Activated CD4-positive, alpha-beta memory T cell treated with anti-CD3 and anti-CD28 coated beads for 36 hours (primary cell): ENCODE data around the gene CCNL2. TPM values are rescaled to one million over a fixed set of nuclear protein-coding genes. Genes with fewer than 3 reads are reported as not detected.

Experiments
- CTCF ChIA-PET: fragments of 350-600 bp; sonication (Branson Sonifier 250); formaldehyde crosslinking; loops from one replicate; lab custom pipeline; 2021; ENCODE audit warnings: antibody characterized with exemption, inconsistent platforms; lab: Charles Lee
- POLR2A ChIA-PET: fragments of 350-600 bp; sonication (Branson Sonifier 250); formaldehyde crosslinking; loops from one replicate; lab custom pipeline; 2021; ENCODE audit warnings: antibody characterized with exemption; lab: Charles Lee
- DNase-seq: peaks from one replicate; pipeline ENCODE4 v3.0.0-alpha.2; 2020
- H3K27ac Mint-ChIP-seq: one replicate; pipeline ENCODE4 v1.8.0; 2021; ENCODE audit warnings: mixed read lengths
- H3K27me3 Mint-ChIP-seq: one replicate; pipeline ENCODE4 v1.8.0; 2021; ENCODE audit warnings: mixed read lengths
- H3K36me3 Mint-ChIP-seq: one replicate; pipeline ENCODE4 v1.8.0; 2021; ENCODE audit warnings: mixed read lengths
- H3K4me1 Mint-ChIP-seq: one replicate; pipeline ENCODE4 v1.8.0; 2021; ENCODE audit warnings: low read depth, mixed read lengths
- H3K4me3 Mint-ChIP-seq: one replicate; pipeline ENCODE4 v1.8.0; 2021; ENCODE audit warnings: mild to moderate bottlenecking, mixed read lengths
- H3K9me3 Mint-ChIP-seq: one replicate; pipeline ENCODE4 v1.8.0; 2021; ENCODE audit warnings: mixed read lengths
- intact Hi-C: fragments of 100-400 bp; cut with micrococcal nuclease; formaldehyde crosslinking; loops from one replicate; pipeline ENCODE4 v1.15.1; 2023
- total RNA-seq, 2 experiments: library from RNA; stranded (reverse); gene quantifications; one replicate each; pipeline ENCODE4 v1.2.3, GENCODE V29; 2021

CCNL2 gene
- total RNA-seq, 2 experiments from 2014 or later = 96.0 to 108 TPM

DNA sequence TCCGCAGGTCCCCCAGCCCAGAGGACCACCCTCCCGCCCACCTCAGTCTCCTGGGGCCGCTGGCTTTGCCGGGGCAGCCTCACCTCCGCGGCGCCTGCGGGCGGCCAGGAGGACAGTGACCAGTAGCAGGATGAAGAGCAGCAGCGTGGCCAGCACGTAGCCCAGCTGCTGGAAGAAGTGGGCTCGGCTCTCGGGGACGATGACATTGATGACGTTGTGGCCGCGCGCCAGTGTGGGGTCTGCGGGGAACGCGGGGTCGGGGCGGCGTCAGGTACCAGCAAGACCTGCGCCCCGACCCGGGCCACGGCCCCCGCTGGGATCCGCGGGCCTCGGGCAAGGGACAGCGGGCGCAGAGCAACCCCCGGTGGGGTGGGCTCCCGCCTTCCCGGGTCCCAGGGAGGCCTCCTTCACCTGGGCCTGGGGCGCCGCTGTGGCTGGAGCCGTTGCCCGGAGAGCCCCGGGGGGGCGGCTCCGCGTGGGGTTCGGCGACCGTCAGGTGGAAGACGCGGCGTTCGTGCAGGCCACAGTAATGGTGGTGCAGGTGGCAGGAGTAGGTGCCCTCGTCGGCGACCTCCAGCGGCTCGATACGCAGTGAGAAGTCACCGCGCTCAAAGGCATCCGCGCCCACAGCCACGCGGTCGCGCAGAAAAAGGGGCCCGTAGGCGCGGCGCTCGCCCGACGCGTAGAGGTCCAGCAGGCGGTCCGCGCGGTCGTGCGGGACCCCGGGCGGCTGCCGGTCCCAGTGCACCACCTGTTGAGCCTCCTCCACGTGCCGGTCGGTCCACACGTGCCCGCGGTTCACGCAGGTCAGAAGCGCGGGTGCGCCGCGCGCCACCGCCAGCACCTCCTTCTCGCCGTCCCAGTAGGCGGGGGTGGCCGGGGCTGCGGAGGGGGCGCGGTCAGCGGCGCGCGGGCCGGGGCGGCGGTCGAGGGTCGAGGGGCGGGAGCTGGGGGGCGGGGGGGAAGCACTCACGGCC is 44.6 kb downstream of the CCNL2 start:
- CTCF ChIA-PET = no interaction called here
- intact Hi-C loops = no loop called here
- Mint-ChIP-seq H3K36me3 (no peaks in the 10 kb centered on the region), H3K4me3 (no peak overlapping the region), H3K4me1 (peaks cover 6% of the 10 kb centered on the region), H3K27me3 (peaks cover 31% of the 10 kb centered on the region), H3K27ac (no peak overlapping the region), H3K9me3 (no peaks in the 10 kb centered on the region)
- DNase-seq = no peak
- POLR2A ChIA-PET = interaction anchor here (1.2 kb wide), 2 partner anchors 14 to 21 kb away, joined by 3 to 6 read pairs; partner anchors contain the start of gene AURKAIP1

GRCh38 chr1:1353389-1354151 is 45.6 kb downstream of the CCNL2 start:
- DNase-seq = no peak
- intact Hi-C loops = no loop called here
- no peaks in the 10 kb centered on the region for H3K36me3 Mint-ChIP-seq
- peaks cover 31% of the 10 kb centered on the region for H3K27me3 Mint-ChIP-seq
- ChIA-PET CTCF (interaction anchor here (2.5 kb wide), 1 partner anchor 19 kb away, joined by 10 read pairs; no protein-coding TSS in a partner anchor), POLR2A (interaction anchor here (1.2 kb wide), 1 partner anchor 22 kb away, joined by 6 read pairs; the partner anchor contains the start of gene AURKAIP1)
- H3K4me3 Mint-ChIP-seq = no peak overlapping the region
- H3K9me3 Mint-ChIP-seq = no peaks in the 10 kb centered on the region
- H3K27ac Mint-ChIP-seq = no peak overlapping the region
- H3K4me1 Mint-ChIP-seq = peaks cover 2% of the 10 kb centered on the region

- no peak for DNase-seq
- Mint-ChIP-seq H3K9me3 (no peaks in the 10 kb centered on the region), H3K27ac (peak overlapping the region; percentile 30), H3K4me1 (peaks cover 6% of the 10 kb centered on the region), H3K27me3 (peaks cover 31% of the 10 kb centered on the region), H3K4me3 (peak overlapping the region; percentile 35), H3K36me3 (no peaks in the 10 kb centered on the region)
- intact Hi-C loops = no loop called here
- ChIA-PET POLR2A (no interaction called here), CTCF (interaction anchor here (2.5 kb wide), 1 partner anchor 19 kb away, joined by 10 read pairs; no protein-coding TSS in a partner anchor)
Measured at GRCh38 chr1:1352786-1353388, 46.2 kb downstream of the CCNL2 start.

- H3K27me3 Mint-ChIP-seq = peaks cover 25% of the 10 kb centered on the region
- H3K9me3 Mint-ChIP-seq = no peaks in the 10 kb centered on the region
- no peak for DNase-seq
- intact Hi-C loops = no loop called here
- peaks cover 14% of the 10 kb centered on the region for H3K4me1 Mint-ChIP-seq
- H3K4me3 Mint-ChIP-seq = peak overlapping the region; percentile 35
- no peak overlapping the region for H3K27ac Mint-ChIP-seq
- ChIA-PET CTCF (interaction anchor here (1.0 to 2.5 kb wide), 2 partner anchors 20 to 23 kb away, joined by 4 to 10 read pairs; partner anchors contain the start of gene AURKAIP1), POLR2A (no interaction called here)
- H3K36me3 Mint-ChIP-seq = no peaks in the 10 kb centered on the region
Measured at GRCh38 chr1:1351511-1352427, 47.4 kb downstream of the CCNL2 start.

- ChIA-PET CTCF (no interaction called here), POLR2A (no interaction called here)
- Mint-ChIP-seq H3K27ac (no peak within 1 kb of the TSS), H3K9me3 (no peaks in the 10 kb centered on the region), H3K36me3 (no peaks in the 10 kb centered on the region), H3K4me3 (peak within 1 kb of the TSS; percentile 74), H3K4me1 (peaks cover 22% of the 10 kb centered on the region), H3K27me3 (peaks cover 25% of the 10 kb centered on the region)
- peak; percentile 72 for DNase-seq
- intact Hi-C loops = loop anchor here (1.0 kb wide), 2 partner anchors 26 to 41 kb away; partner anchors contain the start of genes AURKAIP1 and PUSL1
Measured at GRCh38 chr1:1349256-1350012, 49.7 kb downstream of the CCNL2 start, which contains the start of gene DVL1. Gene DVL1, minus strand, starts transcription at chr1:1349418. Its CDS starts 353 bp downstream, at chr1:1349065.

- peak; percentile 27 for DNase-seq
- CTCF ChIA-PET = interaction anchor here (0.9 to 2.4 kb wide), 7 partner anchors 21 to 227 kb away, joined by 3 to 10 read pairs (median 5); partner anchors contain the start of gene CCNL2
- no peaks in the 10 kb centered on the region for H3K36me3 Mint-ChIP-seq
- peaks cover 19% of the 10 kb centered on the region for H3K27me3 Mint-ChIP-seq
- intact Hi-C loops = loop anchor here (1.0 kb wide), 2 partner anchors 27 to 40 kb away; partner anchors contain the start of genes AURKAIP1 and PUSL1
- peaks cover 20% of the 10 kb centered on the region for H3K4me1 Mint-ChIP-seq
- POLR2A ChIA-PET = no interaction called here
- H3K27ac Mint-ChIP-seq = no peak overlapping the region
- peak overlapping the region; percentile 74 for H3K4me3 Mint-ChIP-seq
- no peaks in the 10 kb centered on the region for H3K9me3 Mint-ChIP-seq
Measured at GRCh38 chr1:1348420-1349255, 50.5 kb downstream of the CCNL2 start.

- intact Hi-C loops = no loop called here
- no peaks in the 10 kb centered on the region for H3K9me3 Mint-ChIP-seq
- POLR2A ChIA-PET = no interaction called here
- H3K27ac Mint-ChIP-seq = no peak overlapping the region
- H3K4me1 Mint-ChIP-seq = peaks cover 20% of the 10 kb centered on the region
- no peaks in the 10 kb centered on the region for H3K36me3 Mint-ChIP-seq
- peaks cover 11% of the 10 kb centered on the region for H3K27me3 Mint-ChIP-seq
- peak overlapping the region; percentile 74 for H3K4me3 Mint-ChIP-seq
- CTCF ChIA-PET = interaction anchor here (0.9 to 2.4 kb wide), 7 partner anchors 21 to 226 kb away, joined by 3 to 10 read pairs (median 5); partner anchors contain the start of gene CCNL2
- DNase-seq = no peak
Measured at GRCh38 chr1:1347663-1348419, 51.3 kb downstream of the CCNL2 start.

- intact Hi-C loops = no loop called here
- ChIA-PET POLR2A (interaction anchor here (0.6 kb wide), 1 partner anchor 315 kb away, joined by 3 read pairs; no protein-coding TSS in a partner anchor), CTCF (interaction anchor here (1.3 to 2.4 kb wide), 4 partner anchors 25 to 225 kb away, joined by 3 to 10 read pairs (median 6); partner anchors contain the start of gene CCNL2)
- Mint-ChIP-seq H3K36me3 (no peaks in the 10 kb centered on the region), H3K27me3 (peaks cover 4% of the 10 kb centered on the region), H3K4me1 (peaks cover 20% of the 10 kb centered on the region), H3K27ac (no peak overlapping the region), H3K9me3 (no peaks in the 10 kb centered on the region), H3K4me3 (peak overlapping the region; percentile 74)
- DNase-seq = no peak
Measured at GRCh38 chr1:1347026-1347595, 52.0 kb downstream of the CCNL2 start.

GRCh38 chr1:1346501-1346890 is 52.6 kb downstream of the CCNL2 start:
- Mint-ChIP-seq H3K36me3 (no peaks in the 10 kb centered on the region), H3K4me1 (peaks cover 20% of the 10 kb centered on the region), H3K9me3 (no peaks in the 10 kb centered on the region), H3K27ac (no peak overlapping the region), H3K27me3 (no peaks in the 10 kb centered on the region), H3K4me3 (no peak overlapping the region)
- POLR2A ChIA-PET = interaction anchor here (0.6 kb wide), 1 partner anchor 315 kb away, joined by 3 read pairs; no protein-coding TSS in a partner anchor
- CTCF ChIA-PET = interaction anchor here (0.5 to 2.4 kb wide), 3 partner anchors 26 to 248 kb away, joined by 3 to 7 read pairs (median 5); no protein-coding TSS in a partner anchor
- no peak for DNase-seq
- intact Hi-C loops = no loop called here
